ENCODE results near the gene TPBG.
"Not testable (repeated sequence)": the region's sequence is repeated elsewhere in the genome, so short reads cannot be mapped to it uniquely, and the experiment has no call there.

Gene TPBG

GRCh38 chr6:82376636-82377035 is 13.0 kb downstream of the TPBG start:
- DNase-seq, result no peak

- DNase-seq, result no peak
Measured at GRCh38 chr6:82380566-82381185, 17.1 kb downstream of the TPBG start.

GRCh38 chr6:82381278-82381677 is 17.7 kb downstream of the TPBG start:
- no peak for DNase-seq

- DNase-seq, result no peak
Measured at GRCh38 chr6:82385102-82385501, 21.5 kb downstream of the TPBG start.

GRCh38 chr6:82385546-82385945 is 21.9 kb downstream of the TPBG start:
- no peak for DNase-seq

- no peak for DNase-seq
Measured at GRCh38 chr6:82385961-82386360, 22.3 kb downstream of the TPBG start.

- not testable (repeated sequence) for DNase-seq
Measured at GRCh38 chr6:82394770-82395169, 31.2 kb downstream of the TPBG start.

GRCh38 chr6:82396964-82397751 is 33.5 kb downstream of the TPBG start:
- DNase-seq, result no peak

- no peak for DNase-seq
Measured at GRCh38 chr6:82397962-82398692, 34.5 kb downstream of the TPBG start.

GRCh38 chr6:82408952-82409431 is 45.4 kb downstream of the TPBG start:
- no peak for DNase-seq

- DNase-seq, result no peak
Measured at GRCh38 chr6:82410151-82410648, 46.6 kb downstream of the TPBG start.

- DNase-seq, result no peak
Measured at GRCh38 chr6:82413868-82414267, 50.3 kb downstream of the TPBG start.

GRCh38 chr6:82415820-82416219 is 52.2 kb downstream of the TPBG start:
- DNase-seq, result no peak

GRCh38 chr6:82416346-82416745 is 52.7 kb downstream of the TPBG start:
- no peak for DNase-seq

All from activated CD4-positive, alpha-beta T cell treated with anti-CD3 and anti-CD28 coated beads for 1 hour (primary cell).